ENCODE results near the gene GLS.
"Not testable (repeated sequence)": the region's sequence is repeated elsewhere in the genome, so short reads cannot be mapped to it uniquely, and the experiment has no call there.

Gene GLS

DNA sequence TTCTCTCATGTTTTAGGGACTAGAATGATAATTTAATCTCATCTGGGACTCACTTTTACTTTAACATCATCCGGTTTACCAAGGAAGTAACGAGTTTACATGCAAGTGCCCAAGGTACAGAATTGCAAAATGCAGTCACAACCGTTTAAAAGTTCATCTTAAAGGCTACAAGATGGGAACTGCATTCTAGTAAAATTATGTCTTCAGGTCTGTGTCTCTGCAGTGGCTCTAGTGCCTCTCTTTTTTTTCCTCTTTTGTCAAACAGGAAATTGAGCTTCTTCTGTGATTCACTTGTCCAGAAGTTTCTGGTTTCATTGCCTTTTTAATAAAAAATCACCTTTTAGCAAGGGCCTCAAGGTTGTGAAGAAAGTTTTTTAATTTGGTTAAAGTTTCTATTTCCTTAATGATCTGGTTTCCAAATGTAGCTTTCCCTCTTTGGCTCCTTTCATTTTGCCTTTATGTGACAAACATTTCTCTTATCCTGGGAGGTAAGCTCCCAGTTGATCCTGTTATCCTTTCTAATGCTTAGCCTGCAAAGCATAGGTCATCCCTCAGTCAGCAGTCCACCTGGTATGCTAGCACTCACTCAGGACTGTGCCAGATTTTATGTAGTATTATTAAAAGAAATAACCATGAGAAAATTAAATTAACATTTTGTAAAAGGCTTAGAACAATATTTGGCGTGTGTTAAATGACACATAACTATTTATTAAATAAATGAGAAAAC is 2.4 kb downstream of the GLS start:
- in situ Hi-C loops (cut with MboI; ENCODE audit: low sequenced_read_pairs): no loop called here

GRCh38 chr2:190885844-190886243 is 5.2 kb downstream of the GLS start:
- in situ Hi-C loops (cut with MboI; ENCODE audit: low sequenced_read_pairs): not testable (repeated sequence)

- in situ Hi-C loops (cut with MboI; ENCODE audit: low sequenced_read_pairs): no loop called here
Measured at GRCh38 chr2:190887089-190887488, 6.5 kb downstream of the GLS start.

GRCh38 chr2:190888449-190888848 is 7.8 kb downstream of the GLS start:
- in situ Hi-C loops (cut with MboI; ENCODE audit: low sequenced_read_pairs): no loop called here

- in situ Hi-C loops (cut with MboI; ENCODE audit: low sequenced_read_pairs): no loop called here
Measured at GRCh38 chr2:190889175-190889943, 8.7 kb downstream of the GLS start.

- in situ Hi-C loops (cut with MboI; ENCODE audit: low sequenced_read_pairs): no loop called here
Measured at GRCh38 chr2:190891372-190891771, 10.8 kb downstream of the GLS start.

DNA sequence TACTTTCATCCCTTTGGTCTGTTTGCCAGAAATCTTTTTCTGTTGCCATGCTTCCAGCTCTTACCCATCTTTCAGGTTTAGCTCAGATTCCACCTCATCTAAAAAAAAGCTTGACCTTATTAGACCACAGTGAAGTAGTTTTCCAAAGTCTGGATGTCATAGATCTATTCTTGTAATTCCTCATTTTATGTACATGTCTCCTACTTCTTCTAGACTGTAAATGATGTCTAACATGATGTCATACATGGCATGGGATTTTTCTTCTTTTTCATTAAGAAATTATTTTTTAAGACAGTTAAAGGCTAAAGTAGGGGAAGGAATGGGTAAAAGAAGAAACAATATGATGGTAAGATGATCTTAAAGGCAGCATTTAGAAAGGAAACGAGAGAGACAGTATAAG is 11.3 kb downstream of the GLS start:
- in situ Hi-C loops (cut with MboI; ENCODE audit: low sequenced_read_pairs): no loop called here

- in situ Hi-C loops (cut with MboI; ENCODE audit: low sequenced_read_pairs): no loop called here
Measured at GRCh38 chr2:190893157-190893556, 12.5 kb downstream of the GLS start.

DNA sequence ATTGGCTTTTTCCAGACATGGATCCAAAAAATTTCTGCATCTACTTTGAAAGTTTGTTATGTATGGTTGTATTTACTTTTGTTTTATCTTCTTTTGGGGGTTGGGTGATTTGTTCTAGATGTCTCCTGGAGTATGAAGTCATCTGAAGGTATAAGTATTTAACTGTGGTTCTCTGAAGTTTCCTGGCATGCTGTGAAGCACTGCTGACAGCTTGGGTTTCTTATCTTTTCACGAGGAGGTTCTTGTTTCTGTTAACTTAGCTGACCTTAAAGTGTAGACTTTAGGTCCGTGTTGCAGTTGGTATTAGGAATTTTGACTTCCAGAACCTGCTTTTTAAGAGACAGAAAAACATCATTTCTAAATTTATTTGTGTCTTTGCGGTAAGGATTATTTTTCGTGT is 15.9 kb downstream of the GLS start:
- in situ Hi-C loops (cut with MboI; ENCODE audit: low sequenced_read_pairs): no loop called here

DNA sequence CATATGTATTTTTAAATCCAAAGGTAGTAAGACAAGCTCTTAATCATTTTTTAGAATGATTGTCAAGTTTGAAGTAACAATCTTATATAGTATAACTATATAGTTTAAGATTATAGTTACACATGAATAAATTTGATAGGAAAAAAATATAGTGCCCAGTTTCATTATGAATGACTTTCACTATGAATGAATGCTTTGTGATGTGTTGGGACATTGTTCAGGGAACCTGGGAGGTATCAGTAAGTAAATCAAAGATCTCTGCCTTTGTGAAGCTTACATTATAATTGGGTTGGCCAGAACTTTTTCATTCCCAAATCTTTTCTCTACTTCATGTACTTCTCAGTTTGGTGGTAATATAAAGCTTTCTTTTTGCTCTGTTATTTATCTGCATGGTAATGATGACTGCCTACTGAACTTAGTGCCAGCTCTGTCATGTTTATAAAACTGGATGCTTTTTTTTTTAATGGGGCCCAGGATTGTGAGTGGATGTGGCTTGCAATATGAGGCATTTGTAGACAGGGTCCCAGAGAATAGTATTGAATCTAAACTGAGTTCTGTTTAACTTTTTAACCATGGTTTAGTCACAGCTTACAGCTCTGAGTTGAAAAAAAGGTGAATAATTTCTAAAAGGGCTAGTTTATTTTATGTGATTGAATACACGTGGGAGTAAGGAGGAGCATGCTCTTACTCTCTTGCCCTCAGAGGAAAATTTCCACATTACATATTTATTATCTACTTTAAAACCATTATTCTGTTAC is 23.3 kb downstream of the GLS start:
- in situ Hi-C loops (cut with MboI; ENCODE audit: low sequenced_read_pairs): no loop called here

DNA sequence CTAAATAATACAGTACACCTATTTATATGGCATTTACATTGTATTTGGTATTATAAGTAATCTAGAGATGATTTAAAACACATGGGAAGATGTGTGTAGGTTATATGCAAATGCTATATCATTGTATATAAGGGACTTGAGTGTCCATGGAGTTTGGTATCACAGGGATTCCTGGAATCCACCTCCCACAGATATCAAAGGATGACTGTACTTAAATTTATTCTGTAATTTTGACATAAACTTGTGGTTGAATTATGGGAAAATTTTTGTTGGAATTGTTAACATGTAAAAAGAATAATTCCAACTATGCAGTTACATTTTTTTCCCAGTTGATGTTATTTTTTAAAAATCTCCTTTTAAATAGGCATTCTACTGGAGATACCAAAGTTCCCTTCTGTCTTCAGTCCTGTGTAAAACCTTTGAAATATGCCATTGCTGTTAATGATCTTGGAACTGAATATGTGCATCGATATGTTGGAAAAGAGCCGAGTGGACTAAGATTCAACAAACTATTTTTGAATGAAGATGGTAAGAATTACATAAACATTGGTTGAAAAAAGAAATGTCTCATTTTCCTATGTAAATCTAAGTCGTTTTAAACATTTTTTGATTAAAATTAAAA is 24.1 kb downstream of the GLS start:
- in situ Hi-C loops (cut with MboI; ENCODE audit: low sequenced_read_pairs): no loop called here

GRCh38 chr2:190908532-190908931 is 27.9 kb downstream of the GLS start:
- in situ Hi-C loops (cut with MboI; ENCODE audit: low sequenced_read_pairs): no loop called here

DNA sequence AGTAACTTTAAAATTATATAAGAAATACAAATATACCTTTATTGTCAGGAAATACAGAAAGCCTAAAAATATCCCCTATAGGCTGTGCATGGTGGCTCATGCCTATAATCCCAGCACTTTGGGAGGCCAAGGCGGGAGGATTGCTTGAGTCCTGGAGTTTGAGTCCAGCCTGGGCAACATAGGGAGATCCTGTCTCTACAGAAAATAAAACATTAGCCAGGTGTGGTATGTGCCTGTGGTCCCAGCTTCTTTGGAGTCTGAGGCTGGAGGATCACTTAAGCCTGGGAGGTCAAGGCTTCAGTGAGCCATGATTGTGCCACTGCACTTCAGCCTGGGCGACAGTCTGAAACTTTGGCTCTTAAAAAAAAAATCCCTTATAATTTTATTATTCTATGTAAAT is 29.1 kb downstream of the GLS start:
- in situ Hi-C loops (cut with MboI; ENCODE audit: low sequenced_read_pairs): no loop called here

- in situ Hi-C loops (cut with MboI; ENCODE audit: low sequenced_read_pairs): no loop called here
Measured at GRCh38 chr2:190910341-190911136, 29.9 kb downstream of the GLS start.

DNA sequence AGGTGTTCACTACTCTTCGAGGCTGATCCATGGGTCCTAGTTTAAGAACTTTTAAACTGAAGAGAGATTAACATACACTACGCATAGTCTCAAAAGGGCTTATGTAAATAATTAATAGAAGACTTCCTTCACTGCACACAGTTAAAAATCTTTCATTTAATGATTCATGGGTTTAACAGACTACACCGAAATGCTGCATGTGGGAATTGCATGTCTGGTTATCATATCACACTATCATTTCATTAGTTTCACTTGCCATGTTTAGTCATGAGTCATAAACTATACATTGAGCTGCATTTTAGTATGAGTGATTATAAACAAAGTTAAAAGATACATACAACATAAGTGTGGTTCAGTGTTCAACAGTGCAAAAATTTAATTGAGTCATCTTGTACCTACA is 31.2 kb downstream of the GLS start:
- in situ Hi-C loops (cut with MboI; ENCODE audit: low sequenced_read_pairs): no loop called here

DNA sequence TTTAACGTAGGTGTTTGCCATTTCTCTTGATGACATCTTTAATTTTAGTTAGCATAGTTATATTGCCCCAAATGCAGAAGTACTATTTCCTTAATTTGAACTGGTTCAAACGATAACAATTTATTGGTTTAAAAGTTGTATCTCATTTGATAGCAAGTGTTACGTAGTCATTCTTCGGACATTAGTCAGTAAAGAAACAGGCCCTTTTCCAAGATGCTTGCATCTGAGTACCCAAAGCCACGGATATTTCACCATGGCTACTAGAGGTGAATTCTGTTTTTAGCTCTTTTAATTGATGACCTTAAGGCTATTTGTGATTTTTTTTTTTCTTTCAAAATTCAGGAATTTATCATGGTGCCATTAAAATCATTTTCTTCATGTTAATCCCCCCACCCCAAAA is 32.1 kb downstream of the GLS start:
- in situ Hi-C loops (cut with MboI; ENCODE audit: low sequenced_read_pairs): no loop called here

GRCh38 chr2:190913725-190914124 is 33.1 kb downstream of the GLS start:
- in situ Hi-C loops (cut with MboI; ENCODE audit: low sequenced_read_pairs): no loop called here

DNA sequence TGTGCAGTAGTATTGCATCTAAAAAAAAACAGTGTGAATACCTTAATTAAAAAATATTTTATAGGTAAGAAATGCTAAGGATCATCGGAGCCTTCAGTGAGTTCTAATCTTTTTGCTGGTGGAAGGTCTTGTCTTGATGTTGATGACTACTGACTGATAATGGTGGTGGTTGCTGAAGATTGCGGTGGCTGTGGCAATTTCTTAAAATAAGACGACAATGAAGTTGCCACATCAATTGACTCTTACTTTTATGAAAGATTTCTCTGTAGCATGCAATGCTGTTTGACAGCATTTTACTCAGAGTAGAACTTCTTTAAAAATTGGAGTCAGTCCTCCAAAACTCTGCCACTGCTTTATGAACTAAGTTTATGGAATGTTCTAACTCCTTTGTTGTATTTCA is 36.2 kb downstream of the GLS start:
- in situ Hi-C loops (cut with MboI; ENCODE audit: low sequenced_read_pairs): no loop called here

DNA sequence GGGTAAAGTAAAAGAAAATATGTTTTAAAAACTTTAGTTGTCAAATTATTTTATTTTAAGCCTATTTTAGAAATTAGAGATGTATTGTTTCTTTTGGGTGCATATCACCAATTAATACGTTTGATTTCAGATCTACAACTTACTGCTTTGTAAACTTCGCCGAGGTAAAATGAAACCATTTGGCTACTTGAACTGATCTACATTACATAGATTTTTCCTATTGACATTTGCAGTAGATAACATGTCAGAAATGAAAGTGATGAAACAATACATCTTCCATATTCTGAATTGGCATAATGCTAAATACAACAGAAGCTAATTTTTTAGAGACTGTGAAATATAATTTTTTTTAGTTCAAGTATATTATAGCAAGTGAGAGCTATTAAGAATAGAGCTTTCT is 39.5 kb downstream of the GLS start:
- in situ Hi-C loops (cut with MboI; ENCODE audit: low sequenced_read_pairs): no loop called here

- in situ Hi-C loops (cut with MboI; ENCODE audit: low sequenced_read_pairs): no loop called here
Measured at GRCh38 chr2:190922376-190922775, 41.8 kb downstream of the GLS start.

- in situ Hi-C loops (cut with MboI; ENCODE audit: low sequenced_read_pairs): no loop called here
Measured at GRCh38 chr2:190927301-190927700, 46.7 kb downstream of the GLS start.
